DMS 273 (cell line): ENCODE measurements around the gene CXorf65.
A peak's percentile ranks its signal among the peaks of the same experiment; 100 is the strongest.

Experiments used
- DNase-seq: peaks from one replicate; lab custom pipeline; 2025; ENCODE audit not compliant: unreplicated experiment; lab: John Stamatoyannopoulos, UW

Gene CXorf65

DNA sequence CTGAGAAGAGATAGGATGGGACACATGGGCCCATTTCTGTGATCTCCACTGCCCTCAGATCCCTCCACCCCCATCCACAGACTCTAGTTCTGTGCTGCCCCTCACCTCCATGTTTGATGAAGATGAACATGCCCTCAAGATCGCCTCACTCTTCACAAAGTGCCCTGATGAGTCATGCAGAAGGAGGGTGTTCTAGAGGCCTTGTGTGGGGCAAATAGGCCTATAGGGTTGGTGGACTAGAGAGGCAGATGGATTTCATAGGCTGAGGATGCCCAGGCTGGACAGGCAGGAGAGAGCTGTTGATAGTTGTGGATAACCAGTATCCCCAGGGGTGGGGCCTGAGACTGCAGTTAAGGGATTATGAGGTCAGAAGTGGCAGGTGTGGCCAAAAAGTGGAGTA lies at the start of gene CXorf65:
Gene CXorf65 (minus strand): TSS at position 314 of the 400 bp plus-strand sequence. CDS start 184 bp downstream, at position 130.
- no peak for DNase-seq

DNA sequence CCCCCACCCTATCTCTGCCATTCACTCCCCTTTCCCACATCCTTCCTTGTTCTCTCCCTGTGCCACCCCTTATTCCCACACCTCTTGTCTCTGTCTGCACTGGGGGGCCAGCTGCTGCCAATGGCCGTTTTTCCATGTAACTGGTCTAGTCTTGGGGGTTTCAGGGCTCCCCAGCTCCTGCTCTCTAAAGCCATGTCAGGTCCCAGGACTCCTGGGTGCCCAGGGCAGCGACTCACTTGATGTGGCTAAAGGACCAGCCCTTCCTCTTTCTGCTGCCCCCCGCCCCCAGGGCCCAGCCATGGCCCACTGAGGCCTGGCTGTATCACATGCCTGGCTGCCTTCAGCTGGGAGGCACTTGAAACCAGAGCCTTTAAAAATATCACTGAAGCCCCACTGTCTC lies 48.1 kb upstream of the CXorf65 start:
- no peak for DNase-seq

DNA sequence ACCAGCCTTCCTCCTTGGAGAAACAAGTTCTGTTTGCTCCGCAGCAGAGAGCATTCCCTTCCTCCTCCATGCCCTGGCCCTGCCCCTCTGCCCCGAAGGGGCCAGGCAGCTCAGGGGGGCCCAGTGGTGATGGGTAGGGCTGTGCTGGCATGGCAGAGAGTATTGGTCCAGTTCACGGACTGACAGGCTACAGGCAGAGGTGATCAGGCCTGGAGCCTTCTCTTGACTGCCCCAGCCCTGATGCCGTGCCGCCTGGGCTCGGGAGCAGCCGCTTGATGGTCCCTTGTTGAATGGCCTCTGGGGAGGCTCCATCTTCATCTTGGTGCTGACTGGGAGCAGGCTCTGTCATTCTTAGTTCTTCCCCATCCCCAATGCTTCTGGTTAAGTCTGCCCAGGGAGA lies 47.7 kb upstream of the CXorf65 start:
- no peak for DNase-seq

DNA sequence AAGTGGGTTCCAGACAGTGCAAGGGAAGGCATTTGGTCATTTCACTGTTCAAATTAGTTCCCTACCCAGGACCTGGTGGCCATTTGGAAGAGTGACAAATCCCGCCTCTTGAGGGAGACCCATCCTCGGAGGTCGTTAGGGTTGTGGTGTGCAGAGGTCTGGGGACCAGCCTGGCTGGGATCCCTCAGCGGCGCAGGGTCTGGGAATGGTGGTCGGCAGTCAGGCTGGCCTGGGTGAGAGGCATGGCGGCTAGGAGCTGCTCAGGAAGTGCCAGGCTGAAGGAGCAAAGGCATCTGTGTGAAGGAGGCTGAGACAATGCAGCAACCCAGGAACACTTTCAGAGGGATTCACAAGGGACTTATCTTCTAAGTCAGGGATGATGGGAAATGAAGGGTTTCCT lies 44.8 kb upstream of the CXorf65 start:
- DNase-seq = no peak

DNA sequence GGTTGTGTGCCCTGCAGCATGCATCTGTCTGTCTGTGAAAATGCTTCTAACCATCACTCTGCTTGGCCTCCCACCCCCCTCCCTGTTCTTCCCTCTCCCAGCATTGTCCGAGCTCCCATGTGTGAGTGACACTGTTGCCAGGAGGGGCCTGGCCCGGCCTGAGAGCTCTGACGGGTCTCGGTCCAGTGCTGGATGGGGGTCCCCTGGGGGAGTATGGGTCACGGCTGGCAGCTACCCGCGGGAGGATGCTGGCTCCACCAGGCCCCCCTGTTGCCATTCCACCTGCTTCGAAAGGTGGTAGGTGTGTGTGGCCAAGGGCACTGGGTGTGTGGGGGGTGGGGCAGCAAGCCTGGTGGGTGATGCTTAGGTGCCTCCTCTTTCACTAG lies 41.7 kb upstream of the CXorf65 start:
- DNase-seq = no peak

DNA sequence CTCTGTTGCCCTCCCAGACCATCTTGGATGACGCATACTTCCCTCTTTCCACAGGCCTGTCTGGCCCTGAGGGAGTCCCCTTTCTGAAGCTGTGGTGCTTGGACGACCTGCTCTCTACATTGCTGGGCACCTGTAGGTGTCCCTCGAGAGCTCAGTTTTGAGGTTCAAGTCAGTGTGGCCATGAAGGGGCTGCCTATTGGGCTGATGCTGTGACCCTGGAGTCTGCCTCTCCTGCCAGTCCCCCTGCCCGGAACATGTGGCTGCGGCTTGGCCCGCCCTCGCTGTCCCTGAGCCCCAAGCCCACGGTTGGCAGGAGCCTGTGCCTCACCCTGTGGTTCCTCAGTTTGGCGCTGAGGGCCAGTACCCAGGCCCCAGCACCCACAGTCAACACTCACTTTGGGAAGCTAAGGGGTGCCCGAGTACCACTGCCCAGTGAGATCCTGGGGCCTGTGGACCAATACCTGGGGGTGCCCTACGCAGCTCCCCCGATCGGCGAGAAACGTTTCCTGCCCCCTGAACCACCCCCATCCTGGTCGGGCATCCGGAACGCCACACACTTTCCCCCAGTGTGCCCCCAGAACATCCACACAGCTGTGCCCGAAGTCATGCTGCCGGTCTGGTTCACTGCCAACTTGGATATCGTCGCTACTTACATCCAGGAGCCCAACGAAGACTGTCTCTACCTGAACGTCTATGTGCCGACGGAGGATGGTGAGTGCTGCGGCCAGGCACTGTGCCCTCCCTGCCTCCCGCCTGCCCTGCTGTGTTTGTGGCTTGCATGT lies 41.1 kb upstream of the CXorf65 start:
- DNase-seq = no peak

DNA sequence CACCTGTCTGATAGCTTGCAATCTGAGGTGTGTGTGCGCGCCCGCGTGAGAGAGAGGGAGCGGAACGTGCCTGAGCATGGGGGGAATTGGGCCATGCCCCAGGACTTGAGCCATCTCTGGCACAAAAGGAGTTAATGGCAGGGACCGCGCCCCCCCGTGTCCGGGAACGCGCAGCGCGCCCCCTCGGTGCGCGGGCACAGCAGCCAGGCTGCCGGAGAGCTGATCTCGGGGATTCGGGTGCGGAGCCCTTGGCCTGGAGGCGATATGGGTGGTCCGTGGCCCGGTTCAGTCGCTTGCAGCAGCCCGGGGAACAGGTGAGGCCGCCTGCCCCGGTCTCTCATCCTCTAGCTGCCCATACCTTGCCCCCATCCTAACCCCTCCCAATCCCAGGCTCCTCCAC lies 38.1 kb upstream of the CXorf65 start, which contains the start of gene NLGN3:
Gene NLGN3 (plus strand): TSS at position 191 of the 400 bp plus-strand sequence. CDS start 2,909 bp downstream, outside the sequence.
- peak; percentile 60 for DNase-seq

DNA sequence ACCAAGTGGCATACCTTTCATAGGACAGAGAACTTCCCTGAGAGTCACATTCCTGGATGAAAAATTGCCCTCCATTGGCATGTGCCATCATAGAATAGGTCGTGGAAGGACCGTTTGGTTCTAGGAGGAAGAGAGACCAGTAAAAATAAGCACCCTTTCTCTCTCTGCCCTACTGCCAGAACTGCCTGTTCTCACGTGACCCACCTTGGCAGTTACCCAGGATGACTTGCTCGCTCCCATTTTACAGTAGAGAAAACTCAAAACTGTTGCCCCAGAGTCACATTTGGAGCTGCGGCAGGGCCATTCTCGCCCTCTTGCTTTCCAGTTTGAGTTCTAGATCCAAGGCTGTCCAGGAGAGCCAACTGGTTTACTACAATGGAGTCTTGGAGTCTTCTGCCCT lies 37.0 kb upstream of the CXorf65 start:
- DNase-seq = peak; percentile 14

DNA sequence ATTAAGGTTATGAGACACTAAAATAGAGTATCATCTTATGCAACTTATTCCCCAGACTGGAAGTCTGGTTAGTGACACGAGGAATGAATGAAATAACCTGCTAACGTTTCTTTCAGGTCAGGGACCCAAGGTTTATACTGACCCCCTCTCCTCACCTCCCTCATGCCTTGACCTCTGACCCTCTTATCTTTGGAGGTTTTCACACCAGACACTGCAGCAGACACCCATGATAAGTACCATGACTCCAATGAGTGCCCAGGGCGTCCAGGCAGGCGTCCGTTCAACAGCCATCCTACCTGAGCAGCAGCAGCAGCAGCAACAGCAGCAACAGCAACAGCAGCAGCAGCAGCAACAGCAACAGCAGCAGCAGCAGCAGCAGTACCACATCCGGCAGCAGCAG lies 33.9 kb upstream of the CXorf65 start:
- DNase-seq = no peak

DNA sequence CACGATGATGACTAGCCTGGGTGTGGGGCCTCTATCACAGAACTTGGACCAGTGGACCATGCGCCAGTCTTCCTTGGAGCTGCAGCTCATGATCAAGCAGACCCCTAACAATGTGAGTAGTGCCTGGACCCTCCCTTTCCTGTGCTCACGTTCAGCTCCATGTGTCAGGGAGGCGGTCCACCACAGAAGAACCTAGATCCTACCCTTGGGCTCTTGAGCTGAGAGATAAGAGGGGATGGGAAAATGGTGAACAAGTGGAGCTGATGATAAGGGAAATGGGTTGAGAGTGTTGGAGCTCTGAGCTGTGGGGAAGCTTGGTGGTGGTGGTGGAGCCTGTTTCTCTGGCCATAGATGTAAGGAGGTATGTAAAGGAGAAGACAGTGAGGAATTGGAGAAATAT lies 25.0 kb upstream of the CXorf65 start:
- no peak for DNase-seq

DNA sequence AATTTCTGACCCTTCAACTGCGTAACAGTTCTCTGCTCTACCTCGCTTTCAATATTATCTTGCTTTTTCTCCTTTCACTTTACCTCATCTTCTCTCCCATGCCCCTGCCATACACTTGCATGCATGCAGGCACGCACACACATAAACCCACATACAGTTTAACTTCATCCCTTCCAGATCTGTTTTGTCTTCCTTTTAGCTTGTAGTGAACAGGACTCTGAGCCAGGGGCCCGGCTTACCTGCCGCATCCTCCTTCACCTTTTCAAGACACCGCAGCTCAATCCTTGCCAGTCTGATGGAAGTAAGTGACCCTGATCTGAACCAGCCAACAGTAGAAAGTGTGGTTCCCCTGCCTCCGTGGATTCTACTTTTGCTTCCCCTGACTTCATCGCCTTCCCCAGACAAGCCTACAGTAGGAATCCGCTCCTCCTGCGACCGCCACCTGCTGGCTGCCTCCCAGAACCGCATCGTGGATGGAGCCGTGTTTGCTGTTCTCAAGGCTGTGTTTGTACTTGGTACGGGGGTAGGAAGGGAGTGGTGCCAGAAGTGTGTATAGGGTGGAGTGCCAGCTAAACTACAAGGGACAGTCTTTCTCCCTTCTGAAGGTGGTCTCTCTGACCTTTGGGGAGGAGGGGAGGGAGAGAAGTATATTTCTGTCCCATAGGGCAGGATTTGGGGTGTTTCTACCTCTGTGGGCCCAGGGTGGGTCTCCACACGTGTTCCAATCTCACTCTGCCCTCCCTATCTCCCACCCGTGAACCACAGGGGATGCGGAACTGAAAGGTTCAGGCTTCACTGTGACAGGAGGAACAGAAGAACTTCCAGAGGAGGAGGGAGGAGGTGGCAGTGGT lies 22.6 kb upstream of the CXorf65 start:
- DNase-seq = peak; percentile 74

DNA sequence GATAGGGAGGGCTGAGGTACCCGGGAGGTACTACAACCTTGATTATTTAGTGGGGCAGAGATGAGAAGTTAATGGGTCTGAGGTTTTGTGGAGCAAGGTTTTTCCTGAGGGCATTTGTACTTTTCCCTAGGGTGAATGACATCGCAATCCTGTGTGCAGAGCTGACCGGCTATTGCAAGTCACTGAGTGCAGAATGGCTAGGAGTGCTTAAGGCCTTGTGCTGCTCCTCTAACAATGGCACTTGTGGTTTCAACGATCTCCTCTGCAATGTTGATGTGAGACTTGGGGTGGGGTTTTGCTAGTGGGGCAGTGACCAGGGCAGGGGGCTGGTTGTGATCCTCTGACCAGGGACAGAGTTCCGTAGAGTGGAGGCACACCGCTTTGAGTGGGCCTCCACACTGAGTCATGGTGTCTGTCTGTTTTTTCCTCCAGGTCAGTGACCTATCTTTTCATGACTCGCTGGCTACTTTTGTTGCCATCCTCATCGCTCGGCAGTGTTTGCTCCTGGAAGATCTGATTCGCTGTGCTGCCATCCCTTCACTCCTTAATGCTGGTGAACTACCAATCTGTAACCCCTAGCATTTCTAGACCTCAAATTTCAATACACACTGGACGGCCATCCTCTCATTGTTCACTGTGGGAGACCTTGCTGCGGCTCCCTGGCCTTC lies 21.8 kb upstream of the CXorf65 start:
- DNase-seq = no peak

DNA sequence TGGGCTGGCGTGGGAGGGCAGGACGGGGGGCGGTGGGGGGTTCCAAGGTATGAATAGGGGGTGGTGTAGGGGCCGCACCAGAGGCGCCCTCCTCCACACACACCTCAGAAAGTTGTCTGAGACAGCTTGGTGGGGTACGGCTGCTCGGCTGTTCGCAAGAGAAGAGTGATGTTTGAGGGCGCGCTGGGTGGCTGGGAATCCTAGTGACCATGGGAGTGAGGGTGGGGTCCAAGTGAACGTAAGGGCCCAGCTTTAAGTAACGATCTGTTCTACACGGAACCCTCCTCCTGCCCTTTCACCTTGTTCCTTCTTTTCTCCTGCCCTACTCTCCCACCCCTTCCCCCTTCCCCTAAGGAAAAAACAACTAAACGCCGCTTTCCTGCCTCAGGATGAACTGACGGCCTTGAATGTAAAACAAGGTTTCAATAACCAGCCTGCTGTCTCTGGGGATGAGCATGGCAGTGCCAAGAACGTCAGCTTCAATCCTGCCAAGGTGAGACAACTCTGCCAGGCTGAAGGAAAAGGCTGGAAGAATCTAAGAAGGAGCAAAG lies 12.5 kb upstream of the CXorf65 start:
- DNase-seq = no peak

DNA sequence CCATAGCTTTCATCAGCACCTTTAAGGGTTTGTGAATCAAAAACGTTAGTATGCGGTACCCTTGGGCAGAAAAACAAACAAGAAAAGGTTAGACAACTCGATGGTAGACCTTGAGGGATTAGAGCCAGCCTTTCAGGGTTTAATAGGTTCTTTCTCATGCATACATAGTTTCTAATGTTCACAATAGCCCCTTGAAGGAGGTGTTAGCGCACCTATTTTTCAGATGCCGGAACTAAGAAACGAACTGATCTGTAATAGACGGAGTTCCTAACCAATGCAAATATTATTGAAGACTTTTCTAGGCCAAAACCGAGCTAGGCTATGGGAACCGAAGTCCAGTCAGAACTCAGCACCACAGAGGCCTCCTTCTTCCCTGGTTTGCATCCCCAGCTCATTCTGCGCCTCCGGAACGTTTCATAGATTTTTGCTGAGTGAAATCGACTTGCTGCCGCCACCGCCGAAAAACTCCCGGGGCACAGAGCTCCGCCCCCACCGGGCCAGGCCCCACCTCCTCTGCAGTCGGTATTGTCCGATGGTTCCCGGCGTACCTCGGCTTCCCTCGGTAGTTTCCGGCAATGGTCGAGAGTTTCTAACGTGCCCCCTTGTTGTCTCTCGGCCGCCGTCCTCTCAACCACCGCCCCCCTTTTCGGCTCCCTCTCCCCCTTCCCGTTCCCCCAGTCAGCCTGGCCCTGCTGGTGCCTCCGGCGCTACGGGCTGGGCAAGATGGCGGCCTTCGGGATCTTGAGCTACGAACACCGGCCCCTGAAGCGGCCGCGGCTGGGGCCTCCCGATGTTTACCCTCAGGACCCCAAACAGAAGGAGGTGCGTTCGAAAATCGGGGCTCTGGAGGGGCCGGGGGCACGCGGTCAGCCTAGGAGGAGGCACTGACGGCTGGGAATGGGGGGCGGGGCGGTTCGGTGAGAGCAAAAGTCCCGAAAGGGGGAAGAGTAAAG lies 11.8 kb upstream of the CXorf65 start, which contains the start of gene MED12:
Gene MED12 (plus strand): TSS at position 565 of the 953 bp plus-strand sequence. CDS start 159 bp downstream, at position 724.
- DNase-seq = peak; percentile 87

DNA sequence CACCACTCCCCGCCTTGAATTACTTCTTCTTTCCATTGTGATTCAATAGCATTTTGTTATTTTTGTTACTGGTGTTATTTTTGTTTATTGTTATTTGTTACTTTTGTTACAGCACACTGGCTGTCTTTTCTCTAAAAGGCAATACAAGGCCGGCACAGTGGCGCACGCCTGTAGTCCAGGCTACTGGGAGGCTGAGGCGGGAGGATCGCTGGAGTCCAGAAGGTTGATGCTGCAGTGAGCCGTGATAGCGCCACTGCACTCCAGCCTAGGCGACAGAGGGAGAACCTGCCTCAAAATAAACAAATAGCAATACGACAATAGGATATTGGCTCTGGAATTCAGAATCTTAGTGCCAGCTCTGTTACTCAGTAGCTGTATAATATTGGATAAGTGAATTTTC lies 10.8 kb upstream of the CXorf65 start:
- DNase-seq = no peak

DNA sequence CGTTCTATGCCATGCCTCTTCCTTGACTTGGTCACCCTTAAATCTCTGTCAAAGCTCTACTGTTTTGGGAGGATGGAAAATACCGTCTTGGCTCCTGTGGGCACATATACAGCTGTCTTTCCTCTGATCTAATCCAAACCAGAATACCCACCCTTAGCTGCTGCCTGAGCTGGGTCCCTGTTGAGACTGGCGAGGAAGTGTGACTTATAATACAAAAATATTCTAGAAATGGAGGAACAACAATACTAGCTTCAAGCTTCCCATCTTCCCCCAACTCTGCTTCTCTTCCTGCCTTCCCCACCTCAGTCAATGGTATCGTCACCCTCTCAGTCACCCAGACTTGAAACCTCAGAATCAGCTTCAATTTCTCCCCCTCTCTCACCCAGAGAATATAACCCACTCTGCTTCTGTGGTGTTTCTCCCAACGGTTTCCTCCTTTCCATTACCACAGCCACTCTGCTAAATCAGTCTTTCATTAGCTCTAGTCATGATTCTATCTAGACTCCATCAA lies 5.4 kb upstream of the CXorf65 start:
- DNase-seq = no peak

DNA sequence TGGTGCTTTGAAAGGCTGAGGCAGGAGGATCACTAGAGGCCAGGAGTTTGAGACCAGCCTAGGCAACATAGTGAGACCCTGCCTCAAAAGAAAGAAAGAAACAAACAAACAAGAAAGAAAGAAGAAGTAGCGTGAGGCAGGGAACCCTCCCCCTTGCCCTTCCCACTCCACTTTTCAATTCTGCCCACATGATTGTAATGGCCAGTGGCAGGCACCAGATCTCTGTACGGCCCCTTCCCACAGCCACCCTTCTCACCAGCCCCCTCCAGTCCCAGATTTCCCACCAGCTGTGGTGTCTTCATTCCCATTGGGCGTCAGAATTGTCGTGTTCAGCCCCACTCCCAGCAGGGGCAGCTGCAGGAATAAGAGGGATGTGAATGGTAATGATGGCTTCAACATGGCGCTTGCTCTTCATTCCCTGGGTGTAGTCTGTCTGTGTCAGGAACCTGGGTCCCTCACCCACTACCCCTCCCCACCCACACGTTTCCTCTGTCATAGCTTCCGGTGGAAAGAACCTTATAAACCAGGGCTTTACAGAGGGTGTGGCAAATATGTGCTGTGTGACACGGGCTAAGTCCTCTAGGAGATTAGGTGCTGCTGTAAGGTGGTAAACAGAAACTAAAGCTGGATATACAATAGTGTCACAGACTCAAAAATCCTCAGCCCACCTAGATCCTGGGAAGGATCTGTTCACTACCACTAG lies 4.8 kb upstream of the CXorf65 start, which contains the start of gene IL2RG:
Gene IL2RG (minus strand): TSS at position 437 of the 703 bp plus-strand sequence. CDS start 38 bp downstream, at position 399.
- no peak for DNase-seq

DNA sequence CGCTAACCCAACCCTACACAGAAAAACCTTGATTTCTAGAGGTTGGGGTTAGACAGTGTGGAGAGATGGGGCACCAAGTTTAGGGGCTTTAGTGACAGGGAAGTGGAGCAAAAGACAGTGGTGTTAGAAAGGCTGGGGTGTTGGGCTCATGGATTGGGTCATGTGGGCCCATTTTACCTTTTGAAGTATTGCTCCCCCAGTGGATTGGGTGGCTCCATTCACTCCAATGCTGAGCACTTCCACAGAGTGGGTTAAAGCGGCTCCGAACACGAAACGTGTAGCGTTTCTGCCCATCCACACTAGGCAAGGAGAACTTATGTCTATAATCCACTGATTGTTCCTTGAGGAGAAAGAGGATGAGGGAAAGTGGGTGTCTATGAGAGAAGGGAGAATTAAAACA lies 2.5 kb upstream of the CXorf65 start:
- no peak for DNase-seq

DNA sequence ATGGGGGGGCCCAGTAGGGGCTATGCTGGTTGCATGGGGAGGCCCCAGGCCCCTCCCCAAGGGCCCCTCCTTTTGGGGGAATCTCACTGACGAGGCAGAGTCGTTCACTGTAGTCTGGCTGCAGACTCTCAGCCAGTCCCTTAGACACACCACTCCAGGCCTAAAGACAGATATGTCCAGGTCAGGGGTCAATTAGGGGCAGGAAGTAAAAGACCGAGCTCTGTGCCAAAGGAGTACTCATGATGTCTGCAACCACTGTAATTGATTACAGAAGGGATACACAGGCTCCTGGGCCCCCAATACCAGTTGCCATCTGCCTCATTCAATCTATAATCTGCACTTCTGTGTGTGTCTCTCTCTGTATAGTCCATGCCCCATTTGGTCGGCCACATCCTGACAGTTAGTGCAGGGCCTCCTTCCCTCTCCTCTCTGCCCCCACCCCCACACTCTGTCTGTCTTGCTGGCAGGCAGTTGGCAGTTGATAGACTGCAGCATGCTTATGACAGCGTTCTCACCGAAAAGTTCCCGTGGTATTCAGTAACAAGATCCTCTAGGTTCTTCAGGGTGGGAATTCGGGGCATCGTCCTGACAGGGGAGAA lies 1.3 kb upstream of the CXorf65 start:
- no peak for DNase-seq
